HAP-1 (cell line): ENCODE data around the gene ACOT13.
"Not testable (repeated sequence)": the region's sequence is repeated elsewhere in the genome, so short reads cannot be mapped to it uniquely, and the experiment has no call there.

Experiments used
- DNase-seq, 2 experiments: peaks; one replicate each; pipeline ENCODE4 v3.0.0-alpha.2; 2016 to 2020; ENCODE audit warnings: low spot score in 2 of 2
- H3K27me3 ChIP-seq: fragments of 250-450 bp; sonication (Bioruptor Pico); 2 replicates; pipeline ENCODE4 v1.5.1; 2020; ENCODE audit warnings: low read depth, mild to moderate bottlenecking, moderate library complexity
- H3K36me3 ChIP-seq: fragments of 250-450 bp; sonication (Bioruptor Pico); replicated peaks from 2 replicates; pipeline ENCODE4 v1.5.1; 2020; ENCODE audit warnings: mild to moderate bottlenecking
- H3K4me1 ChIP-seq: fragments of 250-450 bp; sonication (Bioruptor Pico); 2 replicates; pipeline ENCODE4 v1.5.1; 2020; ENCODE audit warnings: mild to moderate bottlenecking
- H3K4me3 ChIP-seq: fragments of 250-450 bp; sonication (Bioruptor Pico); 2 replicates; pipeline ENCODE4 v1.5.1; 2020; ENCODE audit warnings: mild to moderate bottlenecking, moderate library complexity
- H3K9me3 ChIP-seq: fragments of 250-450 bp; sonication (Bioruptor Pico); 2 replicates; pipeline ENCODE4 v1.5.1; 2020; ENCODE audit warnings: mild to moderate bottlenecking, moderate library complexity
- in situ Hi-C: fragments of 300-500 bp; cut with MboI; formaldehyde crosslinking; loops from 3 replicates; pipeline ENCODE4 v1.14.3; 2020; ENCODE audit warnings: low sequenced_read_pairs, inconsistent platforms, mixed read lengths

ACOT13 gene

GRCh38 chr6:24666641-24667377 is at the start of gene ACOT13, which contains the start of gene TDP2:
Gene ACOT13 (plus strand): TSS chr6:24667077. CDS start chr6:24667264, 187 bp downstream.
Gene TDP2 (minus strand): TSS chr6:24666899. CDS start chr6:24666862, 37 bp downstream.
- H3K27me3 ChIP-seq = no peaks in the 10 kb centered on the region

GRCh38 chr6:24619661-24620060 is 47.2 kb upstream of the ACOT13 start:
- H3K36me3 ChIP-seq = no peaks in the 10 kb centered on the region
- no peak for DNase-seq
- no peak overlapping the region for H3K4me3 ChIP-seq
- H3K9me3 ChIP-seq = no peaks in the 10 kb centered on the region
- no peaks in the 10 kb centered on the region; the same call in 1 of the 2 replicates for H3K27me3 ChIP-seq
- no peaks in the 10 kb centered on the region for H3K4me1 ChIP-seq
- in situ Hi-C loops = no loop called here

More at GRCh38 chr6:24666641-24667377, at the start of gene ACOT13, which contains the start of gene TDP2:
- no peaks in the 10 kb centered on the region for H3K9me3 ChIP-seq
- peaks cover 16% of the 10 kb centered on the region for H3K36me3 ChIP-seq
- DNase-seq = peak; percentile 91 to 95
- in situ Hi-C loops = no loop called here
- H3K4me3 ChIP-seq = peak within 1 kb of the TSS; percentile 94
- H3K4me1 ChIP-seq = peaks cover 14% of the 10 kb centered on the region

- Histone ChIP-seq H3K4me1 (no peaks in the 10 kb centered on the region), H3K9me3 (no peaks in the 10 kb centered on the region), H3K36me3 (no peaks in the 10 kb centered on the region), H3K27me3 (no peaks in the 10 kb centered on the region; the same call in 1 of the 2 replicates), H3K4me3 (no peak overlapping the region)
- in situ Hi-C loops = no loop called here
- peak in 1 of 2 experiments; percentile 9 for DNase-seq
These were observed 46.2 kb upstream of the ACOT13 start for GRCh38 chr6:24620637-24621036.

GRCh38 chr6:24621626-24622289 is 45.1 kb upstream of the ACOT13 start:
- in situ Hi-C loops = no loop called here
- Histone ChIP-seq H3K36me3 (no peaks in the 10 kb centered on the region), H3K9me3 (no peaks in the 10 kb centered on the region), H3K4me1 (no peaks in the 10 kb centered on the region), H3K4me3 (no peak overlapping the region), H3K27me3 (no peaks in the 10 kb centered on the region)
- no peak for DNase-seq

GRCh38 chr6:24630856-24631505 is 35.9 kb upstream of the ACOT13 start:
- no peak for DNase-seq
- no peaks in the 10 kb centered on the region for H3K27me3 ChIP-seq
- in situ Hi-C loops = no loop called here

GRCh38 chr6:24631671-24632070 is 35.2 kb upstream of the ACOT13 start:
- DNase-seq = no peak
- in situ Hi-C loops = no loop called here
- Histone ChIP-seq H3K27me3 (no peaks in the 10 kb centered on the region), H3K4me1 (no peaks in the 10 kb centered on the region), H3K9me3 (no peaks in the 10 kb centered on the region), H3K36me3 (no peaks in the 10 kb centered on the region), H3K4me3 (no peak overlapping the region)

More at GRCh38 chr6:24630856-24631505, 35.9 kb upstream of the ACOT13 start:
- no peaks in the 10 kb centered on the region for H3K4me1 ChIP-seq
- no peak overlapping the region for H3K4me3 ChIP-seq
- no peaks in the 10 kb centered on the region for H3K36me3 ChIP-seq
- H3K9me3 ChIP-seq = no peaks in the 10 kb centered on the region

GRCh38 chr6:24632573-24632972 is 34.3 kb upstream of the ACOT13 start:
- Histone ChIP-seq H3K36me3 (no peaks in the 10 kb centered on the region), H3K4me1 (no peaks in the 10 kb centered on the region), H3K4me3 (no peak overlapping the region), H3K27me3 (no peaks in the 10 kb centered on the region), H3K9me3 (no peaks in the 10 kb centered on the region)
- in situ Hi-C loops = no loop called here
- DNase-seq = no peak

- no peak for DNase-seq
- no peaks in the 10 kb centered on the region; the same call in 1 of the 2 replicates for H3K9me3 ChIP-seq
- H3K36me3 ChIP-seq = no peaks in the 10 kb centered on the region
- no peaks in the 10 kb centered on the region for H3K4me1 ChIP-seq
- in situ Hi-C loops = no loop called here
- no peak overlapping the region for H3K4me3 ChIP-seq
- H3K27me3 ChIP-seq = no peaks in the 10 kb centered on the region
These were observed 30.2 kb upstream of the ACOT13 start for GRCh38 chr6:24636681-24637080.

- peaks cover 5% of the 10 kb centered on the region; the same call in 1 of the 2 replicates for H3K4me1 ChIP-seq
- H3K9me3 ChIP-seq = no peaks in the 10 kb centered on the region; the same call in 1 of the 2 replicates
- no peak overlapping the region for H3K4me3 ChIP-seq
- no peak for DNase-seq
- H3K27me3 ChIP-seq = no peaks in the 10 kb centered on the region
- no peaks in the 10 kb centered on the region for H3K36me3 ChIP-seq
- in situ Hi-C loops = no loop called here
These were observed 26.7 kb upstream of the ACOT13 start for GRCh38 chr6:24640166-24640565.

- H3K4me1 ChIP-seq, in situ Hi-C loops, H3K9me3 ChIP-seq, H3K4me3 ChIP-seq, DNase-seq, H3K27me3 ChIP-seq, H3K36me3 ChIP-seq: not testable (repeated sequence)
These were observed 26.2 kb upstream of the ACOT13 start for GRCh38 chr6:24640631-24641030.

- Histone ChIP-seq H3K4me1 (peaks cover 7% of the 10 kb centered on the region; the same call in 1 of the 2 replicates), H3K4me3 (no peak overlapping the region), H3K27me3 (no peaks in the 10 kb centered on the region), H3K36me3 (no peaks in the 10 kb centered on the region), H3K9me3 (no peaks in the 10 kb centered on the region; the same call in 1 of the 2 replicates)
- in situ Hi-C loops = no loop called here
- no peak for DNase-seq
These were observed 24.8 kb upstream of the ACOT13 start for GRCh38 chr6:24642061-24642460.

GRCh38 chr6:24643920-24644319 is 23.0 kb upstream of the ACOT13 start:
- H3K27me3 ChIP-seq = no peaks in the 10 kb centered on the region
- no peak overlapping the region for H3K4me3 ChIP-seq
- in situ Hi-C loops = no loop called here
- no peaks in the 10 kb centered on the region; the same call in 1 of the 2 replicates for H3K9me3 ChIP-seq
- DNase-seq = no peak
- H3K36me3 ChIP-seq = no peaks in the 10 kb centered on the region
- peaks cover 7% of the 10 kb centered on the region; the same call in 1 of the 2 replicates for H3K4me1 ChIP-seq

- no peak for DNase-seq
- in situ Hi-C loops = no loop called here
- no peak overlapping the region for H3K4me3 ChIP-seq
These were observed 22.5 kb upstream of the ACOT13 start for GRCh38 chr6:24644377-24644776.

More at GRCh38 chr6:24644377-24644776, 22.5 kb upstream of the ACOT13 start:
- Histone ChIP-seq H3K9me3 (no peaks in the 10 kb centered on the region; the same call in 1 of the 2 replicates), H3K4me1 (peaks cover 7% of the 10 kb centered on the region; the same call in 1 of the 2 replicates), H3K36me3 (no peaks in the 10 kb centered on the region), H3K27me3 (no peaks in the 10 kb centered on the region)
